ENCODE data around the gene PRKACG. TPM values are rescaled to one million over a fixed set of nuclear protein-coding genes. Genes with fewer than 3 reads are reported as not detected.
A peak's percentile ranks its signal among the peaks of the same experiment; 100 is the strongest.

The PRKACG gene
- total and polyA plus RNA-seq, 7 experiments from 2014 or later = not detected

DNA sequence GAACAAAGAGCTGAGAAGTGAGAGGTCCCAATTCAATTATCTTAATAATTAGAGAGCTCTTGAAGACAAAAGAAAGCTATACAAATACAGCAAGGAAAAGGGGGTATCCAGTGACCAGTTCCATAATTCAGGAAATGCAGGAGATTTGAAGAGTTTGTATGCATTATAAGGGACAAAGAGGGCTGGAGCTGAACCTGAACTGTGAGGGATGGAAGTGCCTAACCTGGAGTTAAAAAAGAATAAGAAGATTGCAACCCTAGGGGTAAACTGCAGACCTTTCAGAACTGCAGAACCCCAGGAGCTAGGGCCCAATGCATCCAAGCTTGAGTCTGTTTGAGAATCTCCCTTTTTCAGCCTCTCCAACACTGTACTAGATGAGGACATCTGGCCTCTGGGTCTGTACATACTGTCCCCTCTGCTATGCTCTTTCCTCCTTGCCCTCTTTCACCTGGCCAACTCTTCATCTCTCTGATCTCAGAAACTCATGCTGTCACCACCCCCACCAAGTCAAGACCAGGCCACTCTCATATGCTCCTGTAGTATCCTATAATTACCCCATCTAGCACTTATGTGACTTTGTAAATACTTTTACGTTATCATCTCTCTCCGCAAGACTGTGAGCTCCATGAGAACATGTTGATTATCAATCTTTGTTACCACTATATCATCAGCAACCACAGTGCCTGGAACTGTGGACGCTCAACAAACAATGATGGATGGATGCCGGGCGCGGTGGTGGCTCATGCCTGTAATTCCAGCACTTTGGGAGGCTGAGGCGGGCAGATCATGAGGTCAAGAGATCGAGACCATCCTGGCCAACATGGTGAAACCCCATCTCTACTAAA, 6.6 kb upstream of the PRKACG start:
- Mint-ChIP-seq H3K4me1 (peaks cover 29 to 51% (median 47%) of the 10 kb centered on the region in 7 donors), H3K9me3 (no peaks in the 10 kb centered on the region), H3K27ac (peak overlapping the region; percentile 52 to 83 (median 74)), H3K36me3 (peaks cover 0 to 2% (median 0%) of the 10 kb centered on the region in 5 donors), H3K27me3 (peaks cover 0 to 17% (median 0%) of the 10 kb centered on the region in 5 donors), H3K4me3 (peak overlapping the region in 8 of 10 donors; percentile 27 to 87 (median 63))
- ChIA-PET POLR2A (interaction anchor here (0.7 to 2.1 kb wide), 8 partner anchors 8 to 149 kb away, joined by 3 to 7 read pairs (median 4); partner anchors contain the start of gene FXN), CTCF (interaction anchor here (0.9 to 2.9 kb wide), 10 partner anchors 8 to 69 kb away, joined by 3 to 17 read pairs (median 6); partner anchors contain the start of gene FXN)
- peaks cover 7 to 21% of the 10 kb centered on the region in 2 donors for H3K4me1 ChIP-seq (ENCODE audit: control insufficient read depth in 2 of 2, insufficient read depth in 2 of 2, low read length in 2 of 2)
- H3K9me3 ChIP-seq (ENCODE audit: control insufficient read depth in 2 of 3, low read length in 3 of 3) = no peaks in the 10 kb centered on the region
- H3K4me3 ChIP-seq (ENCODE audit: low read length) = no peak overlapping the region
- no peak for ATAC-seq
- H3K27ac ChIP-seq (ENCODE audit: low read depth, low read length) = no peak overlapping the region
- no peaks in the 10 kb centered on the region for H3K36me3 ChIP-seq (ENCODE audit: control insufficient read depth in 2 of 3, insufficient read depth in 3 of 3, low read length in 3 of 3)
- DNase-seq = no peak
- intact Hi-C loops (cut with micrococcal nuclease) = no loop called here
- H3K27me3 ChIP-seq (ENCODE audit: control insufficient read depth in 2 of 2, insufficient read depth in 2 of 2, low read length in 2 of 2) = no peaks in the 10 kb centered on the region

DNA sequence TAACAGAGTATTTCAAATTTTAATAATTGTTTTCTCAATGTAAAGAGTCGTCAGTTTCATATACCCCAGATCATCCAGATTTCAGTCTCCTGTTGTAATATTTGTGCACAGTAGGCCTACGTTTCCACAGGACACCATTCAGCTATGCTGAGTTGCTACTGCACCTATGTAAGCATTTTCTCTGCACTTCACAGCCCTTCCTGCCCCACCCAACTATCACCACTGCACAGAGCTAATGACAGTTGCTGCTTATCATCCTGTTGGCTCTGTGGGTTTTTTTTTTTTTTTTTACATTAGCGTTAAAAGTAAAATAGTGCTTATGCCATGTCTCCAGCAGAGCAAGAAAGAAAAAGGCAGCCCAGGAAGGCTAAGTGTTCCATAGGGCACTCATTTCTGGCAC, 5.9 kb upstream of the PRKACG start:
- Mint-ChIP-seq H3K27ac (peak overlapping the region; percentile 52 to 83 (median 71)), H3K36me3 (peaks cover 0 to 2% (median 0%) of the 10 kb centered on the region in 5 donors), H3K9me3 (no peaks in the 10 kb centered on the region), H3K4me1 (peaks cover 29 to 53% (median 47%) of the 10 kb centered on the region in 7 donors), H3K27me3 (peaks cover 0 to 18% (median 3%) of the 10 kb centered on the region in 5 donors), H3K4me3 (peak overlapping the region; percentile 27 to 87 (median 58))
- ATAC-seq (peak; percentile 97), DNase-seq (peak in 7 of 9 donors; percentile 54 to 75 (median 67))
- H3K36me3 ChIP-seq (ENCODE audit: control insufficient read depth in 2 of 3, insufficient read depth in 3 of 3, low read length in 3 of 3) = no peaks in the 10 kb centered on the region
- CTCF ChIA-PET = interaction anchor here (0.7 to 2.9 kb wide), 10 partner anchors 8 to 68 kb away, joined by 3 to 17 read pairs (median 6); partner anchors contain the start of gene FXN
- H3K4me1 ChIP-seq (ENCODE audit: control insufficient read depth in 2 of 2, insufficient read depth in 2 of 2, low read length in 2 of 2) = peaks cover 7 to 21% of the 10 kb centered on the region in 2 donors
- intact Hi-C loops (cut with micrococcal nuclease) = loop anchor here (1.0 kb wide), 2 partner anchors 7 to 15 kb away; partner anchors contain the start of gene FXN (in 1 of the 2)
- POLR2A ChIA-PET = interaction anchor here (0.6 to 2.1 kb wide), 8 partner anchors 9 to 1236 kb away, joined by 3 to 7 read pairs (median 4); partner anchors contain the start of gene FXN
- H3K4me3 ChIP-seq (ENCODE audit: low read length) = no peak overlapping the region
- H3K27ac ChIP-seq (ENCODE audit: low read depth, low read length) = no peak overlapping the region
- H3K27me3 ChIP-seq (ENCODE audit: control insufficient read depth in 2 of 2, insufficient read depth in 2 of 2, low read length in 2 of 2) = no peaks in the 10 kb centered on the region
- H3K9me3 ChIP-seq (ENCODE audit: control insufficient read depth in 2 of 3, low read length in 3 of 3) = no peaks in the 10 kb centered on the region

DNA sequence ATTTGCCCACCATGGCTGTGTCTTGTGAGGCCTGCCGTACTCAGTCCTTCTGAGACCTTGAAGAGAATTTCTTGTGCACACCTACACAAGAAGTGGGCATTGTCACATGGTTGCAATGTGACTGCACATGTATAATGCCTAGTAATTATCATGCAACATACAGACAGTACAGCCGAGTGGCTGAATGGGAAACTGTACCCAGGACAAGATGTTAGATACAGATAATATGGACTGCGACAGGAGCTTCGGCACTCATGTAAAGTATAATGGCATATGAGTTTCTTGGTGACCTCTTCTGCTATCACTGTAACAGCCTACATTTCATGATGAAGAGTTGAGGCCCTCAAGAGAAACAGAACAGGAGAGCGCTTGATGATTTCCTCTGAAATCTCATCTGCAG, 4.8 kb upstream of the PRKACG start:
- H3K27ac ChIP-seq (ENCODE audit: low read depth, low read length) = no peak overlapping the region
- no peaks in the 10 kb centered on the region for H3K9me3 ChIP-seq (ENCODE audit: control insufficient read depth in 2 of 3, low read length in 3 of 3)
- Mint-ChIP-seq H3K4me1 (peaks cover 27 to 47% (median 41%) of the 10 kb centered on the region in 7 donors), H3K9me3 (no peaks in the 10 kb centered on the region), H3K27me3 (peaks cover 0 to 20% (median 4%) of the 10 kb centered on the region in 5 donors), H3K36me3 (peaks cover 0 to 3% (median 0%) of the 10 kb centered on the region in 5 donors), H3K4me3 (peak overlapping the region in 8 of 10 donors; percentile 18 to 55 (median 44)), H3K27ac (peak overlapping the region in 8 of 9 donors; percentile 15 to 84 (median 62))
- intact Hi-C loops (cut with micrococcal nuclease) = loop anchor here (1.0 kb wide), 2 partner anchors 9 to 17 kb away; partner anchors contain the start of gene FXN (in 1 of the 2)
- CTCF ChIA-PET = interaction anchor here (1.5 to 2.9 kb wide), 3 partner anchors 9 to 19 kb away, joined by 5 to 17 read pairs (median 9); no protein-coding TSS in a partner anchor
- no peaks in the 10 kb centered on the region for H3K36me3 ChIP-seq (ENCODE audit: control insufficient read depth in 2 of 3, insufficient read depth in 3 of 3, low read length in 3 of 3)
- no peak for DNase-seq
- ATAC-seq = no peak
- POLR2A ChIA-PET = interaction anchor here (0.7 kb wide), 1 partner anchor 10 kb away, joined by 3 read pairs; no protein-coding TSS in a partner anchor
- H3K4me1 ChIP-seq (ENCODE audit: control insufficient read depth in 2 of 2, insufficient read depth in 2 of 2, low read length in 2 of 2) = peaks cover 7 to 21% of the 10 kb centered on the region in 2 donors
- H3K4me3 ChIP-seq (ENCODE audit: low read length) = no peak overlapping the region
- no peaks in the 10 kb centered on the region for H3K27me3 ChIP-seq (ENCODE audit: control insufficient read depth in 2 of 2, insufficient read depth in 2 of 2, low read length in 2 of 2)

GRCh38 chr9:69016191-69017096, 2.5 kb upstream of the PRKACG start:
- no peak for ATAC-seq
- Histone ChIP-seq H3K9me3 (ENCODE audit: control insufficient read depth in 2 of 3, low read length in 3 of 3) (no peaks in the 10 kb centered on the region), H3K27me3 (ENCODE audit: control insufficient read depth in 2 of 2, insufficient read depth in 2 of 2, low read length in 2 of 2) (no peaks in the 10 kb centered on the region), H3K27ac (ENCODE audit: low read depth, low read length) (no peak overlapping the region), H3K4me1 (ENCODE audit: control insufficient read depth in 2 of 2, insufficient read depth in 2 of 2, low read length in 2 of 2) (peaks cover 7 to 32% of the 10 kb centered on the region in 2 donors), H3K36me3 (ENCODE audit: control insufficient read depth in 2 of 3, insufficient read depth in 3 of 3, low read length in 3 of 3) (no peaks in the 10 kb centered on the region), H3K4me3 (ENCODE audit: low read length) (no peak overlapping the region)
- H3K9me3 Mint-ChIP-seq = no peaks in the 10 kb centered on the region
- no peak for DNase-seq
- H3K4me1 Mint-ChIP-seq = peaks cover 26 to 51% (median 43%) of the 10 kb centered on the region in 7 donors
- H3K27me3 Mint-ChIP-seq = peaks cover 6 to 25% (median 8%) of the 10 kb centered on the region in 5 donors
- ChIA-PET POLR2A (no interaction called here), CTCF (no interaction called here)
- peaks cover 0 to 3% (median 0%) of the 10 kb centered on the region in 5 donors for H3K36me3 Mint-ChIP-seq
- H3K4me3 Mint-ChIP-seq = no peak overlapping the region
- no peak overlapping the region for H3K27ac Mint-ChIP-seq
- intact Hi-C loops (cut with micrococcal nuclease) = no loop called here

- Mint-ChIP-seq H3K27me3 (peaks cover 6 to 27% (median 13%) of the 10 kb centered on the region in 5 donors), H3K9me3 (no peaks in the 10 kb centered on the region), H3K4me1 (peaks cover 7 to 25% (median 15%) of the 10 kb centered on the region in 7 donors), H3K27ac (peak overlapping the region in 1 of 9 donors; percentile 70), H3K36me3 (peaks cover 0 to 3% (median 0%) of the 10 kb centered on the region in 5 donors), H3K4me3 (peak overlapping the region in 3 of 10 donors; percentile 46 to 67 (median 51))
- no peaks in the 10 kb centered on the region for H3K36me3 ChIP-seq (ENCODE audit: control insufficient read depth in 2 of 3, insufficient read depth in 3 of 3, low read length in 3 of 3)
- intact Hi-C loops (cut with micrococcal nuclease) = no loop called here
- no peak overlapping the region for H3K4me3 ChIP-seq (ENCODE audit: low read length)
- CTCF ChIA-PET = interaction anchor here (1.0 kb wide), 1 partner anchor 22 kb away, joined by 4 read pairs; the partner anchor contains the start of gene FXN
- ATAC-seq = no peak
- DNase-seq = no peak
- POLR2A ChIA-PET = interaction anchor here (0.6 kb wide), 1 partner anchor 13 kb away, joined by 3 read pairs; no protein-coding TSS in a partner anchor
- no peaks in the 10 kb centered on the region for H3K9me3 ChIP-seq (ENCODE audit: control insufficient read depth in 2 of 3, low read length in 3 of 3)
- peaks cover 0 to 11% of the 10 kb centered on the region in 2 donors for H3K4me1 ChIP-seq (ENCODE audit: control insufficient read depth in 2 of 2, insufficient read depth in 2 of 2, low read length in 2 of 2)
- H3K27me3 ChIP-seq (ENCODE audit: control insufficient read depth in 2 of 2, insufficient read depth in 2 of 2, low read length in 2 of 2) = no peaks in the 10 kb centered on the region
- no peak overlapping the region for H3K27ac ChIP-seq (ENCODE audit: low read depth, low read length)
Measured at GRCh38 chr9:69013382-69013727, 558 bp downstream of the PRKACG start.

Measured in naive thymus-derived CD4-positive, alpha-beta T cell (primary cell).